ENCODE results near the gene BTF3. TPM values are rescaled to one million over a fixed set of nuclear protein-coding genes. Genes with fewer than 3 reads are reported as not detected.
"Not testable (repeated sequence)": the region's sequence is repeated elsewhere in the genome, so short reads cannot be mapped to it uniquely, and the experiment has no call there.

The BTF3 gene
- total RNA-seq, 1 donor from 2014 or later: 508 TPM

DNA sequence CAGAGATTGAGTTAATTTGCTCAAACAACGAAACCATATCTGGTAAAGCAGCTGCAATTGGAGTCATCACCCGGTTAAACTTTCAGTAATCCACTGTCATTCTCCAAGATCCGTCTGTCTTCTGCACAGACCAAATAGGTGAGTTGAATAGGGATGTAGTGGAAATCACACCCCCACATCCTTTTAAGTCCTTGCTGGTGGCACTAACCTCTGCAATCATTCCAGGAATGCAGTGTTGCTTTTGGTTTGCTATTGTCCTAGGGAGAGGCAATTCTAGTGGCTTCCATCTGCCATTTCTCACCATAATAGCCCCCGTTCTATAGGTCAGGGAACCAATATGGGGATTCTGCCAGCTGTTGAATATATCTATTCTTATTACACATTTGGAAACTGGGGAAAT is 14.6 kb upstream of the BTF3 start:
- intact Hi-C loops (cut with DNase I): no loop called here
- DNase-seq (ENCODE audit: low spot score) (no peak), ATAC-seq (no peak)

DNA sequence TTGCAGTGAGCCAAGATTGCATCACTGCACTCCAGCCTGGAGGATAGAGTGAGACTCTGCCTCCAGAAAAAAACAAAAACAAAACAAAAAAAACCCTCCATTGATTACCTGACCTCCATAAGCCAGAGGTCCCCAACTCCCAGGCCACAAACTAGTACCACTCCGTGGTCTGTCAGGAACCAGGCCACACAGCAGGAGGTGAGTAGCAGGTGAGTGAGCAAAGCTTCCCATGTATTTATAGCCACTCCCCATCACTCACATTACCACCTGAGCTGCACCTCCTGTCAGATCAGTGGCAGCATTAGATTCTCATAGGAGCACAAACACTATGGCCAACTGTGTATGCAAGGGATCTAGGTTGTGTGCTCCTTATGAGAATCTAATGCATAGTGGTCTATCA is 13.7 kb upstream of the BTF3 start:
- ATAC-seq: no peak
- no peak for DNase-seq (ENCODE audit: low spot score)
- intact Hi-C loops (cut with DNase I): no loop called here

DNA sequence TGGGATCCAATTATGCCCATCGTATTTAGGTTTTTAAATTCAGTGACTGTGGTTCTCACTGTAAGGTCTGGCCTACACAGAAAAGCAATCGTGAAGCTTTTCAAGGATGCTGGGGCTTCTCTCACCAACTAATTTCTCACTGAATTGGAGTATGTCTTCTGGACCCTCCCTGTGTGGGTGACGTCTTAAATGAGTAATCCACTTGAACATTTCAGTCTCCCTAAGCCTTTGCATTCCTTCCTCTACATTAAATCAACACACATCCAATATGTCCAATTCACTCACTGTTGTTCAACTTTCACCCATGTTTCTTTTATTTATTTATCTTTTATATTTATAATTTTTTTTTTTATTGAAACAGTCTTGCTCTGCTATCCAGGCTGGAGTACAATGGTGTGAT is 12.5 kb upstream of the BTF3 start:
- DNase-seq (ENCODE audit: low spot score) (no peak), ATAC-seq (no peak)

DNA sequence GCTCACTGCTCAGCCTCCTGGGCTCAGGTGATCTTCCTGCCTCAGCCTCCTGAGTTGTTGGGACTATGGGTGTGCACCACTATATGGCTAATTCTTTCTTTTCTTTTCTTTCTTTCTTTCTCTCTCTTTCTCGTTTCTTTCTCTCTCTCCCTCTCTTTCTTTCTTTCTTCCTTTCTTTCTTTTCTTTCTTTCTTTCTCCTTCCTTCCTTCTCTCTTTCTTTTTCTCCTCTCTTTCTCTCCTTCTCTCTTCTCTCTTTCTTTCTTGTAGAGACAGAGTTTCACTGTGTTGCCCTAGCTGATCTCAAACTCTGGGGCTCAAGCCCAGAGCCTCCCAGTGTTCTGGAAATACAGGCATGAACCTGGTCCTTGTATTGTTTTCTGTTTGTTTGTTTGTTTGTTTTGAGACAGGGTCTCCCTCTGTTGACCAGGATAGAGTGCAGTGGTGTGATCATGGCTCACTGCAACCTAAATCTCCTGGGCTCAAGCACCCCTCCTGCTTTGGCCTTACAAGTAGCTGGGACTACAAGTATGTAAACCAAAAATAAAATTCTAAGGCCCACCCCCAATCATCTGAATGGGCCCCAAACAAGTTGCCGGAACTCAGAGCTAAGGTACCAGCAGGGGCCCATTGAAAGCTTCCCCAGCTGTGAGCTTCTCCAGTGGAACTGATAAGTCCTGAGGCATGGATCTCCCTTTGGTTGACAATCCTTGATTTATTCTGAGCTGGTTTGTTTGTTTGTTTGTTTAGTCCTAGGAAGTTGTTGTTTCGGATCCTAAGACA is 11.9 kb upstream of the BTF3 start:
- intact Hi-C loops (cut with DNase I): no loop called here
- no peak for ATAC-seq
- no peak for DNase-seq (ENCODE audit: low spot score)

More for the DNA sequence above, 12.5 kb upstream of the BTF3 start:
- intact Hi-C loops (cut with DNase I): no loop called here

DNA sequence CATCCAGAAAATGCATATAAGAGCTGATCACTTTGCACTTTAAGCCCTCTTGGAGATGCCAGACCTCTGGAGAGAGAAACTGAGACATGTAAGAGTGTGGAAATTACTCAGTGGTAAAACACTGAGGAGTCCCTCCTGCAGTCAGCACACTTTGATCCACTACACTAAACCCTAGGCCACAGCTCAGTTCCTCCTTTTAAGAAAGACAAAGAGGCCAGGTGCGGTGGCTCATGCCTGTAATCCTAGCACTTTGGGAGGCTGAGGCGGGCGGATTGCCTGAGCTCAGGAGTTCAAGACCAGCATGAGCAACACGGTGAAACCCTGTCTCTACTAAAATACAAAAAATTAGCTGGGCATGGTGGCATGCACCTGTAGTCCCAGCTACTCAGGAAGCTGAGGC is 11.0 kb upstream of the BTF3 start:
- intact Hi-C loops (cut with DNase I); DNase-seq (ENCODE audit: low spot score); ATAC-seq: not testable (repeated sequence)

DNA sequence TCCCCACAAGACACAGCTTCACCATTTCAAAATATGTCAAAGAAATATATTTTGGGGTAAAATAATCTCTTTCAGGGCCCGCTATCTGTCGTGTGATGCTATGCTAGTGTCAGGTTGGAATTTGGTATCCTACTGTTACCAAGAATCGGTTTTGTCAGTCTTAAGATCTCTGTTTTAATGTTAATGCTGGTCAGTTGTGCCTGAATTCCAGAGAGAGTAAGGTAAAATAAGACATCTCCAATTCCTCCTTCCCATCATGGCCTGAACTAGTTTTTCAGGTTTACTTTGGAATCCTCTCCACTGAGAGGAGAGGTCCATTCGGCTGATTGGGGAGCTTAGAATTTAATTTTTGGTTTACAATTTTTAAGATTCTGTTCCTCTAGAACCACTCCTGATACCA is 10.4 kb upstream of the BTF3 start:
- no peak for ATAC-seq
- no peak for DNase-seq (ENCODE audit: low spot score)
- intact Hi-C loops (cut with DNase I): no loop called here

DNA sequence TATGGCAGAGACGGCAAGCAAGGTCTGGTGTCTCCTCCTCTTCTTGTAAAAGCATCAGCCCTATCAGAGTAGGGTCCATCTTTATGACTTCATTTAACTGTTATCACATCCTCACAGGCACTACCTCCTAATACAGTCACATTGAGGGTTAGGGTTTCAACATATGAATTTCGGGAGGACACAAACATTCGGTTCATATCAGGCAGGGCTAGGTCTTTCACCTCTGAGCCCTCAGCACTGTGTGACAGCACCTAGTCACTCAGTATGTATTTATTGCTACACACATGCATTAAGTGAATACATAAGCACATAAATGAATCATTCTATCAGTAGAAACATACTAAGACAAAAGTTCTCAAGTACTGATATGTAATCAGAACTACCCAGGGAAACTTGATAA is 9.4 kb upstream of the BTF3 start:
- ATAC-seq (no peak), DNase-seq (ENCODE audit: low spot score) (no peak)
- intact Hi-C loops (cut with DNase I): no loop called here

DNA sequence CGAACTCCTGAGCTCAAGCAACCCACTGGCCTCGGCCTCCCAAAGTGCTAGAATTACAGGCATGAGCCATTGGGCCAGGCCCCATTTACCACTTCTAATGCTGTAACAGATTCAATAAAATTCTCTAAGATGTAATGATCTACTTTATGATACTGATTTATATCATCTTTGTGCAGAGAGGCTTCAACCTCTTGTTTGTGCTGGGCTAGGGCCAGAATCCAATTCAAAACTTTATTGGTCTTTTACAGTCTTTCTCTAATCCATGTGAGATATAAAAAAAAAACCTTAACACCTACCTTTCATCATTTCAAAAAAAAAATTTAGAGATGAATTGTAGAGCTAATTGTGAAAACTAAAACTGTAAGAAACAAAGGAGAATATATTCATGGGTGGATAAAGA is 8.2 kb upstream of the BTF3 start:
- ATAC-seq (no peak), DNase-seq (ENCODE audit: low spot score) (no peak)
- intact Hi-C loops (cut with DNase I): no loop called here

DNA sequence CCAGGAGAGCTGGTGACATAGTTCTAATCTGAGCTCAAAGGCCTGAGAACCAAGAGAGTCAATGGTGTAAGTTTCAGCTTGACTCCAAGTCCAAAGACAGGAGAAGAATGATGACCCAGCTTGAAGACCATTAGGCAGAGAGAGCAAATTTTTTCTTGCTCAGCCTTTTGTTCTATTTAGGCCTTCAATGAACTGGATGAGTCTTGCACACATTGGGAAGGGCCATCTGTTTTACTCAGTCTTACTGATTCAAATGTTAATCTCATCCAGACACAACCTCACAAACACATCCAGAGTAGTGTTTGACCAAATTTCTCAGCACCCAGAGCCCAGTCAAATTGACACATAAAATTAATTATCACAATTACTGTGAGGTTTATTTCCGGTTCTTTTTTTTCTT is 7.1 kb upstream of the BTF3 start:
- DNase-seq (ENCODE audit: low spot score) (no peak), ATAC-seq (no peak)
- intact Hi-C loops (cut with DNase I): no loop called here

DNA sequence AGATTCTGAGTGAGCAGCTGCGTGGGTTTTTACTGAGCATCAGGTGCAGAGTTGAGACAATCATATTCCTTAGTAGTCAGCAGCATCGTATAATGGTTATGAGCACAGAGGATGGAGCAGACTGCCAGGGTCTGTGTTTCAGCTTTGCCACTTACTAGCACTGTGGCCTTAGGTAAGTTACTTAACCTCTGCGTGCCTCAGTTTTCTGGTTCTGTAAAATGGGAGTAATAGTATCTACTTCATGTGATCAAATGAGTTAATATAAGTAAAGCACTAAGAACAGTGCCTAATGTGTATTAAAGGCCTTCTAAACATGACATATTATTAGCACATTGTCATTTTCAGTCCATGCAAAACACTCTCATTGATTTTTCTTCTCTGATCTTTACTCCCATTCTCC is 4.8 kb upstream of the BTF3 start:
- intact Hi-C loops (cut with DNase I): no loop called here
- no peak for ATAC-seq
- DNase-seq (ENCODE audit: low spot score): no peak

DNA sequence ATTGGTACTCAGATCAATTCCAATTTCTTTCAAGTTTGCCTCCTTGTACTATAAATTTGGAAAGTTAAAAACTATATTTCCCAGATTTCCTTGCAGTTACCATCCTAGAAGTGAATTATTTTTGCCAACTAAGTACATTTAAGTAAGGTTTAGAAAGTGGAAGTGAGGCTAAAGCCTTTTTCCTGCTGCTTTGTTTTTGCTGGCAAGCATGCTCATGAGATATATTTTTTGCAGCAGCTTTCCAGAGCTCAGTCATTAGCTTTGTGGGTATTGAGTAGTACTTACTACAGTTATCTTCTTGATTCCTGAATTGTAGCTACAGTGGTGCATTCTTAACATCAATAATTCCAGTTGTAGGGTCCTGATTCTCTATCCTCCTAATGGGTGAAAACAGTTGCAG is 3.5 kb upstream of the BTF3 start:
- DNase-seq (ENCODE audit: low spot score) (no peak), ATAC-seq (no peak)
- intact Hi-C loops (cut with DNase I): no loop called here

DNA sequence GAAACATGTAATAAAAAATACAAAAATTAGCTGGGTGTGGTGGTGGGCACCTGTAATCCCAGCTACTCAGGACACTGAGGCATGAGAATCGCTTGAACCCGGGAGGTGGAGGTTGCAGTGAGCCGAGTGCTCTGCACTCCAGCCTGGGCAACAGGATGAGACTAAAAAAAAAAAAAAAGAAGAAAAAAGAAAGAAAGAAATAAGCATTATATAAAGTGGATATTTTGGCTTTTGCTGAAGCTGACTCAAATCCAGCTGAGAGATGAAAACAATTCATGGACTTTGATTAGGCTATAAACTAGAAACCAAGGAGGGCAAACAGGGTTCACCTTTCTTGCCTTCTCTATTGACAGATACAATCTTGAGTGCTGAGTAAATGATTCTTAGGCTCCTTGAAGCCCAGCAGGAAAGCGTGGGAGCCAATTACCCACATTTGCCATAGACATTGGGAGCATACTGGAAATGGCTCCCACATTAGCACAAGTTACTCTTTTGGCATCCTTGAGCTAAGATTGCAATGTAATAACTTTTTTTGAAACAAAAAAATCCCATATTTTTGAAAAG is 2.4 kb upstream of the BTF3 start:
- no peak for DNase-seq (ENCODE audit: low spot score)
- intact Hi-C loops (cut with DNase I): no loop called here
- no peak for ATAC-seq

DNA sequence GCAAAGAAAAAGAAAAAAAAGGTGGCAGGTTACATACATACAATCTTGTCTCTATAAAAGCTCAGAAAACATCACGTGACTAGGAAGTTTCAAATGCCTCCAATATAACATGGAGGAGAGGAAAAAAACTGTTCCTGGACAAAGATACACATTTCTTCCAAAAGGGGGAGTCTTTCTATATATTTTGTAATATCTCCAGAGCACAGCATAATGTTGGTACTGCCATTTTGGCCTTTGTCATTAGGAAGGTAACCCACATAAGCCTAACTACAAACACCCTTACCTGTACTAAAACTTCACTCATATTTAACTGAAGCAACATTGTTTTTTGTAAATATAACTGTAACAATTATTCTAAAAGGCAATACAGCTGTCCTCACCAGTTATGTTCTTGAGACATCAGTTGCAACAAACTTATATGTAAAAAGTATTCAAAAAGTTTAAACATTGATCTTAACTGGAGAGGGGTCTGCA is 1.2 kb upstream of the BTF3 start:
- no peak for ATAC-seq
- DNase-seq (ENCODE audit: low spot score): no peak
- intact Hi-C loops (cut with DNase I): no loop called here

DNA sequence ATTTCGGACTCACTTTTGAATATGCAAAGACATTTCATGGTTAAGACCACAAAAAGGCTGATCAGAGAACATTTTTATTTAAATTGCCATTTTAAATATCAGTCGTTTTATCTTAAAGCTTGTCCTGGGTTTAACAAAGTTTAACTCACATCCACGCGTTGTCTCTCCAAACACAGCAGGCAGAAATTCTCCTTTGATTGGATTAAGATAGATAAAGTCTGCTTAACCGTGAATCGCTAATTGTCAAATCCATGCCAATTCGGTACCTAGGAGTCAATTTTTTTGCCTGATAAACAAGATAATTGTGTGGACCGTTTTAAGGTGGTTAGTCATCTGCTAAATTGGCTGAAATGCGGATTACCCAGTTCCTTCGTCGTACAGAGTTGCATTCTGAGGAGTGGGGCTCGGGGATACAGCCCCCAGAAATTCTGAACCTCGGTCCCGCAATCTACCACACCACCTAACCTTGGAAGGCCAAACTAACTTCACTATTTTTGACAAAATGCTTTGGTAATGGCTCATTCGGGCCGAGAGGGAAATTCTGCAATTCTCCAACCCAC is 665 bp upstream of the BTF3 start:
- DNase-seq (ENCODE audit: low spot score): no peak
- intact Hi-C loops (cut with DNase I): no loop called here
- no peak for ATAC-seq

DNA sequence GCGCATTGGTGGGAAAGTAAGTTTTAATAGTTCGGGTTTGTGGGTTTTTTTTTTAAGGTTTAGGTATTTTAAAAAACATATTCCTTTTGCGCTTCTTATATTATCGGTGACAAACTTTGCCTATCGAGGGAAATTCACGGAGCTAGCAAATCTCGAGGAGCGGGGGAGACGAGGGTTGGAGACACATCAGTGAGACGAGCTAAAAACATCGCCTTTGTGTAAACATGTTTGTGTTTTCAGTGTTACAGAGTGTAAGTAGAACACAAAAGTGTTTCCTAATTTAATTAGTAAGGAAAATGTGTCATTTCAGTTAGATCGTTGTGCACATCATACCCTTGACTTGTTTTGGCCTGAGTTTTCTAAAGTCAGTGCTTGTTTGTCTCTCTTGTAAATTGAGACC is 945 bp downstream of the BTF3 start:
- intact Hi-C loops (cut with DNase I): no loop called here
- ATAC-seq: no peak
- DNase-seq (ENCODE audit: low spot score): no peak

DNA sequence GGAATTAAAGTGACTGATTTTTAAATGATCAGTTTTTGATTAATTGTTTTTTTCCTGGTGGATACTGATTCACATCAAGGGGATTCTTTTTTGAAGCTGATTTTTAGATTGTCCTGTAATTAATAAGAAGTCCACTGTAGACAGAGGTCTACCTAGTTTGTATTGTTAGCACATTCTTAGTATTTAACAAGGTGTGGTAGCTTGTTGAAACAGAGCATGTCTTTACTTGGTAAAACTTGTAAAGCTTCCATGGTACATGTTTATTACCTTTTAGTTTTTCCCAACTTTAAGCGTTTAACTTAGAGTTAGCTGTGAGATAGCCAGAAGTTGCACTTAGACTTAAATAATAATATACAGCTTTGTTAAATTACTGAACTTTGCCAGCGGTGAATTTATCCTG is 1.5 kb downstream of the BTF3 start:
- ATAC-seq (no peak), DNase-seq (ENCODE audit: low spot score) (no peak)
- intact Hi-C loops (cut with DNase I): no loop called here

DNA sequence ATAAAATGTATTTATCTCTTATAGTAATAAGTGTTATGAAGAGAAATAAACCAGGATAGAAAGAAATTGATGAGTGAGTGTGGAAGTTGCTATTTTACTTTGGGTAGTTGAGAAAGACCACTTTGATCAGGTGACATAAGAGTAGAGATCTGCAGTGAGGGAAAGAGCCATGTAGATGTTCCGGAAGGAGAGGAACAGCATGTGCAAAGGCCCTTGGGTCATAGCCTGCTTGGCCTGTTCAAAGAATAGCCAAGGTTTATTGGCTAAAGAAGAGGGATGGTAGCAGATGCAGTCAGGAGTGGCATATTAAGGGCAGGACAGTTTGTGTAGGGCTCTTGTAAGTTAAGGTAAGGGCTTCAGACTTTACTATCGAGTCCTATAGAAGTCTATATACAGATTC is 3.2 kb downstream of the BTF3 start:
- ATAC-seq: no peak
- intact Hi-C loops (cut with DNase I): no loop called here
- no peak for DNase-seq (ENCODE audit: low spot score)

DNA sequence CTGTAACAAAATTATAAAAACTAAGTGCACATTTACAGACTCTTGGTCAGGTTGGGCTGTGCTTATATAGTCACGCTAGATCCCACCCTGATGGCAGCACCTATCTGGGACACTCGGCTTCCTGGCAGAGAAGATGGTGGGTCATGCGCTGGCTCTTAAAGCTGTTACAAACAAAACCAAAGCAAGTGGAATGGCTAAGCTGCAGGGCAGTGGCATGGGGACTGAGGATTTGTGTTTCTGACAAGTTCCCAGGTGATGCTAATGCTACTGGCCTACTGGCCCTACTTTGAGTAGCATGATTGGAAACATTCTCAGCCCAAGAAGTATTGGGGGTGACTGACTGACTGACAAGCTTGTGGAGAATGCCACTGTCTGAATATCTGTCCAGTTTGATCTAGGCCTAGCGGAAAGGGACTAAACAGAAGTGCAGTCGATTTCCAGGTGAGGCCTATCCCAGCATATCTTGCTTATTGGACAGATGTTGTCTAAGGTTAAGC is 8.3 kb downstream of the BTF3 start:
- ATAC-seq (no peak), DNase-seq (ENCODE audit: low spot score) (no peak)
- intact Hi-C loops (cut with DNase I): no loop called here

DNA sequence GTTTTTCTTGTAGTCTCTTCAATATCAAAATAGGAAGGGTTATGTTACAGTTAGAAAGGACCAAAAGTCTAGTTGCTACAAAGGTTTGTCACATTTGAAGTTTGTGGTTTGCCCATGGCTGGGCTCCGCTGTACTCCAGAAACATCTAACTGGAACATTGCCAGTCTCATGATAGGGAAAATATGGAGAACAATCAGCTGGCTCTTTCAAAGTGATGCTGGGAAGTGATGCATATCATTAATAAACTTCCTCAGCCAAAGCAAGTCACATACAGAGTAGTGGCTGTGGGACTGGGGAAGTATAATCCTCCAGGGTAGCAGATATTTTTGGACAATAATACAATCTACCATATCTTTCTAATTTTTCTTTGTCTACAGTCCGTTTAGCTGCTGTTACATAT is 8.8 kb downstream of the BTF3 start:
- no peak for ATAC-seq
- no peak for DNase-seq (ENCODE audit: low spot score)
- intact Hi-C loops (cut with DNase I): no loop called here

DNA sequence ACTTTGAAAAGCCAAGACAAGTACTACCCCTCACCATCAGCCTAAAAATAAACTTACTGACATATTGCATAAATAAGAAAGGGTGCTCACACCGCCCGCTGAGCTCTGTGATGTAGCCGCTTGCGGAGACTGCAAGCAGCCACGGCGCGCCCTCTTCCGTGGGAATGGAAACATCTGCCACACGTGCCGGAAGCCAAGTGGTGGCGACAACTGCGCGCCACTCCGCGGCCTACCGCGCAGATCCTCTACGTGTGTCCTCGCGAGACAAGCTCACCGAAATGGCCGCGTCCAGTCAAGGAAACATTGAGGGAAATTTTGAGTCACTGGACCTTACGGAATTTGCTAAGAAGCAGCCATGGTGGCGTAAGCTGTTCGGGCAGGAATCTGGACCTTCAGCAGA is 10.3 kb downstream of the BTF3 start:
- DNase-seq (ENCODE audit: low spot score); intact Hi-C loops (cut with DNase I): not testable (repeated sequence)
- peak; percentile 48 for ATAC-seq

DNA sequence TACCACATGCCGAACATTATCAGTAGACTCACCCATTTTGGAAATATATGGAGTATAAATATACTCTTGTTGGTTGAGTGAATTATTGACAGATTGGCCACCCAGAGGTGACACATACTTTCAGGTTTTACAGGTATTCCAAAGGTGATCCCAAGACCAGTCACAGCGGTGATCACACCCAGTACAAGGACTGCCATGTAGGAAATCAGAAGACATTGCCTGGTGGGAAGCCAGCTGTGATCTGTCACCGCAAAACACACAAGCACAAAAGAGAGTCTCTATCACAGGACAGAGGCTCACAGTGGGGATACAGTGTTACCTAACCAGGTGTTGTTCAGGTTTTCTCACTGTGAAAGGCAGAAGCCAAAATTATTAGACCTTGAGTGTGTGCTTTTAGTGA is 15.8 kb downstream of the BTF3 start:
- intact Hi-C loops (cut with DNase I): no loop called here
- ATAC-seq (no peak), DNase-seq (ENCODE audit: low spot score) (no peak)

Data from sciatic nerve (tissue), 2 donors.